Neural cell (in vitro differentiated cells): ENCODE measurements around the gene SLC16A1.

Source experiments
- CTCF ChIP-seq: fragments of 450-650 bp; IDR thresholded peaks from 2 replicates; pipeline ENCODE4 v1.5.1; 2014; ENCODE audit warnings: antibody characterized with exemption, mild to moderate bottlenecking, moderate library complexity; ENCODE audit not compliant: poor library complexity, severe bottlenecking
- EZH2 ChIP-seq: fragments of 200-600, 300-800 bp; shearing (Covaris generic), sonication (generic); IDR thresholded peaks from 2 replicates; pipeline ENCODE4 v1.6.1; 2014; ENCODE audit warnings: antibody characterized with exemption, low read length, borderline replicate concordance, mild to moderate bottlenecking; ENCODE audit not compliant: insufficient read depth, poor library complexity, severe bottlenecking
- POLR2AphosphoS5 ChIP-seq: IDR thresholded peaks from 2 replicates; pipeline ENCODE4 v1.6.1; 2012

GRCh38 chr1:112906150-112906698, 49.8 kb downstream of the SLC16A1 start:
- TF ChIP-seq CTCF (no peak), POLR2AphosphoS5 (no peak), EZH2 (no peak)
